ENCODE measurements around the gene ARFRP1.
A peak's percentile ranks its signal among the peaks of the same experiment; 100 is the strongest.

Gene ARFRP1

GRCh38 chr20:63702036-63702665 lies 5.6 kb downstream of the ARFRP1 start:
- no peak for DNase-seq (ENCODE audit: low read depth in 3 of 3)

- no peak for DNase-seq (ENCODE audit: low read depth in 3 of 3)
Measured at GRCh38 chr20:63701329-63702035, 6.3 kb downstream of the ARFRP1 start.

GRCh38 chr20:63701051-63701328 lies 6.8 kb downstream of the ARFRP1 start:
- DNase-seq (ENCODE audit: low read depth in 3 of 3) = no peak

GRCh38 chr20:63700199-63701050 lies 7.4 kb downstream of the ARFRP1 start:
- no peak for DNase-seq (ENCODE audit: low read depth in 3 of 3)

- no peak for DNase-seq (ENCODE audit: low read depth in 3 of 3)
Measured at GRCh38 chr20:63699466-63700198, 8.1 kb downstream of the ARFRP1 start.

- peak; percentile 47 to 60 (median 56) for DNase-seq (ENCODE audit: low read depth in 3 of 3)
Measured at GRCh38 chr20:63698739-63699465, 8.9 kb downstream of the ARFRP1 start.

- no peak for DNase-seq (ENCODE audit: low read depth in 3 of 3)
Measured at GRCh38 chr20:63697868-63698545, 9.8 kb downstream of the ARFRP1 start.

- no peak for DNase-seq (ENCODE audit: low read depth in 3 of 3)
Measured at GRCh38 chr20:63697357-63697867, 10.4 kb downstream of the ARFRP1 start.

- DNase-seq (ENCODE audit: low read depth in 3 of 3) = no peak
Measured at GRCh38 chr20:63696628-63697356, 11.0 kb downstream of the ARFRP1 start, which contains the start of gene TNFRSF6B. Gene TNFRSF6B (plus strand): TSS chr20:63696652. CDS start chr20:63696768, 116 bp downstream.

GRCh38 chr20:63696306-63696627 lies 11.5 kb downstream of the ARFRP1 start:
- no peak for DNase-seq (ENCODE audit: low read depth in 3 of 3)

- no peak for DNase-seq (ENCODE audit: low read depth in 3 of 3)
Measured at GRCh38 chr20:63695424-63696305, 12.1 kb downstream of the ARFRP1 start.

GRCh38 chr20:63694584-63695423 lies 13.0 kb downstream of the ARFRP1 start:
- DNase-seq (ENCODE audit: low read depth in 3 of 3) = no peak

- no peak for DNase-seq (ENCODE audit: low read depth in 3 of 3)
Measured at GRCh38 chr20:63693733-63694583, 13.8 kb downstream of the ARFRP1 start.

GRCh38 chr20:63693083-63693732 lies 14.6 kb downstream of the ARFRP1 start:
- DNase-seq (ENCODE audit: low read depth in 3 of 3) = no peak

- no peak for DNase-seq (ENCODE audit: low read depth in 3 of 3)
Measured at GRCh38 chr20:63692436-63693082, 15.2 kb downstream of the ARFRP1 start.
